Right ventricle myocardium inferior (tissue), 1 donor: ENCODE results near the gene MSH6. TPM values are rescaled to one million over a fixed set of nuclear protein-coding genes. Genes with fewer than 3 reads are reported as not detected.

Experiments
- ATAC-seq: fragments of 200-7000 bp; cut with Tn5 transposase; one replicate; pipeline ENCODE4 v1.9.1; 2020; ENCODE audit warnings: mild to moderate bottlenecking, moderate library complexity
- DNase-seq: peaks from one replicate; pipeline ENCODE4 v3.0.0; 2021; ENCODE audit errors: missing footprints
- intact Hi-C: fragments of 100-400 bp; cut with DNase I; formaldehyde crosslinking; loops from one replicate; pipeline ENCODE4 v1.11.0; 2022
- total RNA-seq: library from RNA; stranded (reverse); fragmentation: NEBNext Ultra II Directional; extraction: Animal tissue kit (Norgen Biotek cat#: 25700); gene quantifications from one replicate; pipeline ENCODE4 v1.2.1, GENCODE V29; 2021
- donor health status: DM: no; HTN: yes; CAD: no; lungs with severe emphysema.

The MSH6 gene
- total RNA-seq, 1 donor from 2014 or later: 25.4 TPM

DNA sequence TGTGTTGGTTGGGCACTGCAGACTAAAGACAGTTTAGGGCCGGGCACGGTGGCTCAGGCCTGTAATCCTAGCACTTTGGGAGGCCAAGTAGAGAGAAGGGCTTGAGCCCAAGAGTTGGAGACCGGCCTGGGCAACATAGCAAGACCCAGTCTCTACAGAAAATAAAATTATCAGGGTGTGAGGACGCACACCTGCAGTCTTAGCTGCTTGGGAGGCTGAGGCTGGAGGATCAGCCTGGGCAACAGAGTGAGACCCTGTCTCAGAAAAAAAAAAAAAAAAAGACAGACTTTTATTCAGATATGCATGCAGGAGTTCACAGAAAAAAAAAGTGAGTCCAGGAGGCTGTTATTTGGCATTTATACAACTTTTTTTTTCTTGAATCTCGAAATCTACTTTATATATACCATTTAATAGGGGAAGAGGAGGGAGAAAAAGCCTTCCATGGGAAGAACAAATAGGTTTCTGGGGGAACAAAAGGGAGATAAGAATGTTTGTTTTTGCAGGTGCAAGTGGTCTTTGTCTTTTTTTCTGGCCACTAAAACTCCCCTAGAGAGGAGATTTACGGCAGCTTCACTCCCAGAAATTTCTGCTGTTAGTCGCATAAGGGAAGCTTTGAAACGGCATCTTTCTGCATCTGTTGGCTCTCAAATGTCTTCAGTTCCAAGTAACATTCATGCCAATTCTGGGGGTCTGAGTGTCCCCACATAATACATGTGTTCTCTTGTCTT is 4.1 kb upstream of the MSH6 start:
- DNase-seq (no peak), ATAC-seq (no peak)
- intact Hi-C loops: no loop called here

DNA sequence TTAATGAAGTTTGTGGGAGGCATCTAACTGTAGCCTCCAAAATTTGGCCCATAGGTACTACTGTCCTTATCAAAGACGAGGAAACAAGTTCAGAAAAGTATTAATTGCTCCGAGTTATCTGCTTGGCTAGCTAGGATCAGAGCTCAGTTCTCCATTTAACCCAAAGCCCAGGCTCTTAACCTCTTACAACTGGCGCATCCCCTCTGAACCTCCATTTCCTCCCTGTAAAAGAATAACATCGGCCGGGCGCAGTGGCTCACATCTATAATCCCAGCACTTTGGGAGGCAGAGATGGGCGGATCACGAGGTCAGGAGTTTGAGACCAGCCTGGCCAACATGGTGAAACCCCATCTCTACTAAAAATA is 3.5 kb upstream of the MSH6 start:
- intact Hi-C loops: no loop called here
- ATAC-seq (no peak), DNase-seq (no peak)

- DNase-seq (no peak), ATAC-seq (no peak)
- intact Hi-C loops: loop anchor here (2.0 to 10.0 kb wide), 3 partner anchors 122 to 652 kb away; no protein-coding TSS in a partner anchor
Measured at GRCh38 chr2:47782381-47782670, 619 bp upstream of the MSH6 start.

GRCh38 chr2:47783486-47784351 is 774 bp downstream of the MSH6 start:
- DNase-seq (peak; percentile 80), ATAC-seq (peak; percentile 24)
- intact Hi-C loops: loop anchor here (2.0 to 10.0 kb wide), 3 partner anchors 121 to 651 kb away; no protein-coding TSS in a partner anchor

DNA sequence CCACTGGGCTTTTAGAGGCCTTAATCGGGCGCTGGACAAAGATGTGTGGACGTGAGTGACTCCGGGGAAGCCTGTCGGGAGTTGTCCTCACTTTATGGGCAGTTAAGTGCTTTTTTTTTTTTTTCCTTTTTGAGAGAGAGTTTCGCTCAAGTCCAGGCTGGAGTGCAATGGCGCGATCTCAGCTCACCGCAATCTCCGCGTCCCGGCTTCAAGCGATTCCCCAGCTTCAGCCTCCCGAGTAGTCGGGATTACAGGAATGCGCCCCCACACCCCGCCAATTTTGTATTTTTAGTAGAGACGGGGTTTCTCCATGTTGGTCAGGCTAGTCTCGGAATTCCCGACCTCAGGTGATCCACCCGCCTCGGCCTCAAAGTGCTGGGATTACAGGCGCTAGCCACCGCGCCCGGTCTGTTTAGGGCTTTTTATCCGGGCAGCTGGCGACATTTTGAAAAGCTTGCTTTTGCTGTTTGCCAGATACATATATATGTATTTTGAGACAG is 1.5 kb downstream of the MSH6 start:
- no peak for ATAC-seq
- intact Hi-C loops: loop anchor here (5.0 to 10.0 kb wide), 2 partner anchors 323 to 650 kb away; no protein-coding TSS in a partner anchor
- DNase-seq: no peak

DNA sequence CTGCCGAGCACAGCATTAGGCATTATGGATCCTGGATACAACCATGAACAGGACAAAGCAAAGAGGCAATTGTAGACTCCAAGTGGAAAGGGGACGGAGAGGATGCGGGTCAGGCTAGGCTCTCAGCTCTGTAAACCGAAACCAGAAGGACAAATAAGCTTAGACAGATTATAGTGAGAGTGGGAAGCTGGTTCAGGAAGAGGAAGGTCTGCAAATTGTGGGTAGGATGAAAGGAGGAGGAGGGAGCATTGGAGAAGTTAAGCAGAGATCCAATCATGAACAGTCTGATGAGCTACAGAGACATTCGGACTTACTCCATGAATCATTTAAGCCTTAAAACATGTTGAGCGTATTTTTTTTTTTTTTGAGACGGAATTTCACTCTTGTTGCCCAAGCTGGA is 3.0 kb downstream of the MSH6 start:
- DNase-seq: no peak
- intact Hi-C loops: loop anchor here (10.0 kb wide), 1 partner anchor 649 kb away; no protein-coding TSS in a partner anchor
- no peak for ATAC-seq

GRCh38 chr2:47796090-47796697 is 13.2 kb downstream of the MSH6 start:
- intact Hi-C loops: no loop called here

GRCh38 chr2:47798631-47799030 is 15.7 kb downstream of the MSH6 start:
- intact Hi-C loops: no loop called here
- peak; percentile 28 for ATAC-seq
- no peak for DNase-seq

More at GRCh38 chr2:47796090-47796697, 13.2 kb downstream of the MSH6 start:
- ATAC-seq (no peak), DNase-seq (no peak)

GRCh38 chr2:47799031-47799609 is 16.2 kb downstream of the MSH6 start:
- ATAC-seq (no peak), DNase-seq (no peak)
- intact Hi-C loops: no loop called here

DNA sequence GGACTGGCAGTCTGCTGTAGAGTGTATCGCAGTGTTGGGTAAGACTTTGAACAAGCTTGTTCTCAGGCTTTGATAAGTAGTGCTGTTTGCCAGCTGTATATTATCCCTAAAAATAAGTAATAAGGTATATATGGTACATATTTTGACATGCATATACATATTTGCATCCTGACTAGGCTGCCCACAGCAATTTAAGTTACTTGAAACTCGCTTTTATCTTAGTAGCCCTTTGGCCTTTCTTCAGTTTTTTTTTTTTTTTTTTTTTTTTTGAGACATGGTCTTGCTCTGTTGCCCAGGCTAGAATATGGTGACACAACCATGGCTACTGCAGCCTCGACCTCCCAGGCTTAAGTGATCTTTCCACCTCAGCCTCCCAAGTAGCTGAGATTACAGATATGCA is 18.2 kb downstream of the MSH6 start:
- no peak for DNase-seq
- intact Hi-C loops: no loop called here
- no peak for ATAC-seq

DNA sequence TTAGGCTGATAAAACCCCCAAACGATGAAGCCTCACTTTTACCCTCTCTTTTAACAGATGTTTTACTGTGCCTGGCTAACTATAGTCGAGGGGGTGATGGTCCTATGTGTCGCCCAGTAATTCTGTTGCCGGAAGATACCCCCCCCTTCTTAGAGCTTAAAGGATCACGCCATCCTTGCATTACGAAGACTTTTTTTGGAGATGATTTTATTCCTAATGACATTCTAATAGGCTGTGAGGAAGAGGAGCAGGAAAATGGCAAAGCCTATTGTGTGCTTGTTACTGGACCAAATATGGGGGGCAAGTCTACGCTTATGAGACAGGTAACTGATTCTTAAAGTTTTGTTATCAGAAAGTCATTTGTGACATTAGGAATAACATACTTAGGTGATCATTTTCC is 20.4 kb downstream of the MSH6 start:
- no peak for ATAC-seq
- intact Hi-C loops: no loop called here
- no peak for DNase-seq

GRCh38 chr2:47803770-47804169 is 20.8 kb downstream of the MSH6 start:
- intact Hi-C loops: no loop called here
- ATAC-seq (no peak), DNase-seq (no peak)

- intact Hi-C loops: no loop called here
- DNase-seq (no peak), ATAC-seq (no peak)
Measured at GRCh38 chr2:47805850-47806249, 22.9 kb downstream of the MSH6 start.

DNA sequence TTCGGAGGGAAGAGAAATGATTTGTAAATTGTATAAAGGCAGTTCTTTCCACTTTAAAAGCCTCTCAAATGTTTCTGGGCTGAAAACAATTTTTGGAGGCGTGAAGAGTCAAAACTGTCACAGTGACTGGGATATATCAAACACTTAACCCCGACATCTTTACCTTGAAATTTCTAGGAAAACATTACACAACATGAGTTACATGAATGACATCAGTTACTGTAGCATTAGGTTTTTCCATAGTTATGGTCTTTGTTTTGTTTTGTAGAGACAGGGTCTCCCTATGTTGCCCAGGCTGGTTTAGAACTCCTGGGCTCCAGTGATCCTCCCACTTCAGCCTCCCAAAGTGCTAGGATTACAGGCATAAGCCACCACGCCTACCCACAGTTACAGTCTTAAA is 25.7 kb downstream of the MSH6 start:
- intact Hi-C loops: no loop called here
- DNase-seq: no peak

DNA sequence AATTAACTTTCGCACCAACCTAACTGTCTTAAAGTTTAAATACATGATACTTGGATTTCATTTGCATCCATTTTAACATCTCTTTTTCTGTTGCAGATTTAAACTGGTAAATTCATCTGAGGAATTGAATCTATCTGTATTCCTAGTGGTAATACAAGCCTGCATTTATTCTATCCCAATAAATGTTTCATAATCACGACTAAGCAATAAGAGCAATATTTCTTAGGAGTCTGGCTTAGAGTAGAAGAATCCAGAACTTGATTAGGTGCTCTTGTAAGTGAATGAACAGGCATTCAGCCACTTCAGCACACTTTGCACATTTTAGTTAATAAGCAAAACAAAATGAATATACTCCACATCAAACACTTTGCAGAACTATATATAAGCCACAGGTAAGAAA is 27.0 kb downstream of the MSH6 start:
- ATAC-seq: no peak
- intact Hi-C loops: no loop called here
- DNase-seq: no peak

More for the DNA sequence above, 25.7 kb downstream of the MSH6 start:
- ATAC-seq: no peak

DNA sequence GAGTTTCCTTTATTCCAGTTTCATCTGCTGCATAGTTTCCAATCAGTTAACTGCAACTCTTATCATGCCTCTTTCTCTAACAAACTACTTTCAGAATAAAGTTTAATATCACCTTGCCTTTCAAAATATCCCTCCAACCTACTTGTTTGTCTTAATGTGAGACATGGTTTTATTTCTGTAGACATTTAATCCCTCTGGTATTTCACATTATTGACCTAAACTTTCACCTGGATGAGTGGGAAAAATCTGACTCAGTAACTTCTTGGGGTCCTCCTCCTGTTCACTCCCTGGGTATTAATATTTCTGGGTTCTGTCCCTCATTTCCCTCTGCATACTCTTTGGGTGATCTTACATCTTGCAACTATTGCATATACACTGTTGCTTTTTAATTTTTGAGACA is 27.9 kb downstream of the MSH6 start:
- DNase-seq (no peak), ATAC-seq (no peak)
- intact Hi-C loops: no loop called here

- no peak for DNase-seq
- intact Hi-C loops: no loop called here
- no peak for ATAC-seq
Measured at GRCh38 chr2:47811668-47812067, 28.7 kb downstream of the MSH6 start.

- DNase-seq (no peak), ATAC-seq (no peak)
- intact Hi-C loops: no loop called here
Measured at GRCh38 chr2:47815764-47816163, 32.8 kb downstream of the MSH6 start.

DNA sequence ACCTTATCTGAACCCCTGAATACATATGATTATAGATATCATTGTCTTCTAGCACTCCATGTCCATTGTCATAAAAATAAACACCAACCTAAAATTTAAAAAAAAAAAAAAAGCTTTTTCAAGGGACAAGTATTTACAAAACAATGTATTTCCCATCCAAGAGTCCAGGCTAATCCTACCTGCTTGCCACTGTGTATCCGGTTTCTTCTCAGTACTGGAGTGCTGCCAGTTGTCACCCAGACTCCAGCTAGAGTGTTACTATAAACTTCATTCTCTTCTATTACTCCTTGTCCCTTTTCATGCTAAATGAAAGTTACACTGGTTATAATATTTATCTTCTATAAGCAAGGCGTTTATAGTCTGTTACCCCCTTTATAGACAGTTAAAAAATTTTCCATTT is 35.8 kb downstream of the MSH6 start:
- intact Hi-C loops: no loop called here
- DNase-seq (no peak), ATAC-seq (no peak)
